Measurements from ENCODE around the gene FBP2.

The FBP2 gene

DNA sequence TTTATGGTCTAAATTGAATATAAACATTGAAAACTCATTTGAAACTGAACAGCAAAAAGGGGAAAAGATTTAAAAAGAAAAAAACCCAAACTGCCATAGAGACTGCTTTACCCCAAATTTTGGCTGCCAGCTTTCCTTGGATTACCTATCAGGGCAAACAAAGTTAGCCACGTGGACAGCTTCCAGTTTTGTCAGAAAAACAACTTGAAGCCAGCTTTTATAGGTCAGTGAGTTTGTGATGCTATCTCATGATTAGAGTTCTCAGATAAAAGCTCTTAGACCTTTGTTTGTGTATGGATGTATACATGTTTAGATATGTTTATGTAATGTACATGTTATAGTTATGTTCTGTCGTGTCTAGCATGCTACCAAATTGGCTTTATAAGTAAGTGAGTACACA is 16.1 kb downstream of the FBP2 start:
- no peaks in the 10 kb centered on the region for H3F3A ChIP-seq (ENCODE audit: control insufficient read depth, insufficient read depth)
- no peaks in the 10 kb centered on the region for H3K9me2 ChIP-seq (replicated peaks; ENCODE audit: control insufficient read depth, low read length)
- H3K9me3 ChIP-seq (ENCODE audit: control insufficient read depth, insufficient read depth, low read length), result no peaks in the 10 kb centered on the region
- TF ChIP-seq, protein P1, sequence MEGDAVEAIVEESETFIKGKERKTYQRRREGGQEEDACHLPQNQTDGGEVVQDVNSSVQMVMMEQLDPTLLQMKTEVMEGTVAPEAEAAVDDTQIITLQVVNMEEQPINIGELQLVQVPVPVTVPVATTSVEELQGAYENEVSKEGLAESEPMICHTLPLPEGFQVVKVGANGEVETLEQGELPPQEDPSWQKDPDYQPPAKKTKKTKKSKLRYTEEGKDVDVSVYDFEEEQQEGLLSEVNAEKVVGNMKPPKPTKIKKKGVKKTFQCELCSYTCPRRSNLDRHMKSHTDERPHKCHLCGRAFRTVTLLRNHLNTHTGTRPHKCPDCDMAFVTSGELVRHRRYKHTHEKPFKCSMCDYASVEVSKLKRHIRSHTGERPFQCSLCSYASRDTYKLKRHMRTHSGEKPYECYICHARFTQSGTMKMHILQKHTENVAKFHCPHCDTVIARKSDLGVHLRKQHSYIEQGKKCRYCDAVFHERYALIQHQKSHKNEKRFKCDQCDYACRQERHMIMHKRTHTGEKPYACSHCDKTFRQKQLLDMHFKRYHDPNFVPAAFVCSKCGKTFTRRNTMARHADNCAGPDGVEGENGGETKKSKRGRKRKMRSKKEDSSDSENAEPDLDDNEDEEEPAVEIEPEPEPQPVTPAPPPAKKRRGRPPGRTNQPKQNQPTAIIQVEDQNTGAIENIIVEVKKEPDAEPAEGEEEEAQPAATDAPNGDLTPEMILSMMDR (IDR thresholded peaks at IDR 0.05; ENCODE audit: low read depth, low read length, poor library complexity, severe bottlenecking), result no peak
- no peak for TF ChIP-seq EZH2phosphoT487 (IDR thresholded peaks at IDR 0.05; ENCODE audit: borderline replicate concordance, low read length)
- no peaks in the 10 kb centered on the region for H3K36me3 ChIP-seq (ENCODE audit: control insufficient read depth, low read length)
- no peaks in the 10 kb centered on the region for H3K79me2 ChIP-seq (ENCODE audit: control insufficient read depth, low read length)
- H4K20me1 ChIP-seq (ENCODE audit: control insufficient read depth, insufficient read depth, low read depth, low read length), result no peaks in the 10 kb centered on the region
- peaks cover 10% of the 10 kb centered on the region for H3K4me1 ChIP-seq (ENCODE audit: control insufficient read depth, low read length)
- H3K4me3 ChIP-seq (ENCODE audit: low read length), result no peak overlapping the region
- H3K27me3 ChIP-seq (ENCODE audit: control insufficient read depth, low read length), result peaks cover 8% of the 10 kb centered on the region
- H3K27ac ChIP-seq (ENCODE audit: low read depth, low read length), result no peak overlapping the region
- H3K4me2 ChIP-seq (ENCODE audit: low read length), result no peak overlapping the region

DNA sequence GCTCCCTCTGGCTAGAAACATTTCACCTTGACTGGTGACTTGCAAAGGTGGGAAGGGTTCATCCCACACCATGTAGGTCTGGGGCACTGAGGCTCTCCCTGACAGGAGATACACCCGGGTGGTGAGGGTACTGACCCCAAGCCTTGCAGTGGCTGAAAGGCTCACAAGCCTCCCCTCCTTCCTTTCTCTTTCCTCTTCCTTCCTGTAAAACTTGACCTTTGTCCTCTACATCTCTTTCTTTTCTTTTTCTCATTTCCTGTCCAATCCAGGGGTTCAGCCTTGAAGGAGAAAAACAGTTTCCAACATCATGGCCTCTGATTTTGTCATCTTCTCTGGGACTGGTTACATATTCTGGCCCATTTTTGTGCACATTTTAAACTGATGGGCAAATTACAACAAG is 16.6 kb downstream of the FBP2 start:
- Histone ChIP-seq H3K9me2 (replicated peaks; ENCODE audit: control insufficient read depth, low read length) (no peaks in the 10 kb centered on the region), H3K36me3 (ENCODE audit: control insufficient read depth, low read length) (no peaks in the 10 kb centered on the region), H3K4me1 (ENCODE audit: control insufficient read depth, low read length) (peaks cover 10% of the 10 kb centered on the region), H4K20me1 (ENCODE audit: control insufficient read depth, insufficient read depth, low read depth, low read length) (no peaks in the 10 kb centered on the region), H3K9me3 (ENCODE audit: control insufficient read depth, insufficient read depth, low read length) (no peaks in the 10 kb centered on the region), H3F3A (ENCODE audit: control insufficient read depth, insufficient read depth) (no peaks in the 10 kb centered on the region), H3K27me3 (ENCODE audit: control insufficient read depth, low read length) (peaks cover 8% of the 10 kb centered on the region), H3K27ac (ENCODE audit: low read depth, low read length) (no peak overlapping the region), H3K4me3 (ENCODE audit: low read length) (no peak overlapping the region), H3K4me2 (ENCODE audit: low read length) (no peak overlapping the region), H3K79me2 (ENCODE audit: control insufficient read depth, low read length) (no peaks in the 10 kb centered on the region)
- TF ChIP-seq, protein P1 (IDR thresholded peaks at IDR 0.05; ENCODE audit: low read depth, low read length, poor library complexity, severe bottlenecking), result no peak
- no peak for TF ChIP-seq EZH2phosphoT487 (IDR thresholded peaks at IDR 0.05; ENCODE audit: borderline replicate concordance, low read length)

DNA sequence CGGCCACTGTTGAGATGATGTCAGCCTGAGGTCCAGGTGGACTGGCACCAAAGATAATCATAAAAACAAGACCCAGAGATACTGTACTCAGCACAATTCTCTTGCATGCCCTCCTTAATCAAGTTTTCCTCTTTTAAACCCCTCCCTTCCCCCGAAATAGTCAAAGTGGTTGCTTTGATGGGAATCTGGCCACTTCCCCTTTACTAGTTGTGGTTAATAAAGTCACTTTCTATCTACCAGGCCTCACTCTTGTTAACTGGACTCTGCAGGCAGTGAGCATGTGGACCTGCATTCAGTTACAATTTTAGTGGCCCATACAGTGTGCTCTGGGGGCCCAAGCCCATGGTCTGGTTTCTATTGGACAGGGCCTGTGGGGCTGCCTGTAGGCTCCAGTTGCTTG is 17.5 kb downstream of the FBP2 start:
- TF ChIP-seq, protein P1 (IDR thresholded peaks at IDR 0.05; ENCODE audit: low read depth, low read length, poor library complexity, severe bottlenecking), result no peak
- no peak for TF ChIP-seq EZH2phosphoT487 (IDR thresholded peaks at IDR 0.05; ENCODE audit: borderline replicate concordance, low read length)

More for the DNA sequence above, 17.5 kb downstream of the FBP2 start:
- Histone ChIP-seq H4K20me1 (ENCODE audit: control insufficient read depth, insufficient read depth, low read depth, low read length) (no peaks in the 10 kb centered on the region), H3K27ac (ENCODE audit: low read depth, low read length) (no peak overlapping the region), H3K79me2 (ENCODE audit: control insufficient read depth, low read length) (no peaks in the 10 kb centered on the region), H3K4me3 (ENCODE audit: low read length) (no peak overlapping the region), H3K9me2 (replicated peaks; ENCODE audit: control insufficient read depth, low read length) (no peaks in the 10 kb centered on the region), H3F3A (ENCODE audit: control insufficient read depth, insufficient read depth) (no peaks in the 10 kb centered on the region), H3K27me3 (ENCODE audit: control insufficient read depth, low read length) (peaks cover 8% of the 10 kb centered on the region), H3K9me3 (ENCODE audit: control insufficient read depth, insufficient read depth, low read length) (no peaks in the 10 kb centered on the region), H3K4me1 (ENCODE audit: control insufficient read depth, low read length) (peaks cover 10% of the 10 kb centered on the region), H3K4me2 (ENCODE audit: low read length) (no peak overlapping the region), H3K36me3 (ENCODE audit: control insufficient read depth, low read length) (no peaks in the 10 kb centered on the region)

Measured in DOHH2 (cell line).